ENCODE data around the gene SEMA5B.

GRCh38 chr3:122979211-122979610, 48.4 kb downstream of the SEMA5B start:
- TF ChIP-seq SUZ12 (IDR thresholded peaks at IDR 0.05; ENCODE audit: extremely low read depth, insufficient read depth, insufficient read length) (no peak), YY1 (IDR thresholded peaks at IDR 0.05; ENCODE audit: insufficient read depth, insufficient read length) (no peak), ZNF274 (IDR thresholded peaks at IDR 0.05; ENCODE audit: low read depth, low read length) (no peak)

All from NT2/D1 (cell line).